Omental fat pad (tissue), 4 donors: ENCODE data around the gene PLXND1. TPM values are rescaled to one million over a fixed set of nuclear protein-coding genes. Genes with fewer than 3 reads are reported as not detected.

ENCODE experiments used
- ATAC-seq: fragments of 150-250 bp; one replicate; pipeline ENCODE4 v1.9.1; 2016; ENCODE audit warnings: mild to moderate bottlenecking, moderate library complexity; ENCODE audit not compliant: low FRiP score
- DNase-seq: peaks from one replicate; pipeline ENCODE4 v3.0.0-alpha.2; 2019; ENCODE audit warnings: low spot score
- total RNA-seq, 4 donors: library from RNA; depleted of rRNA; stranded (reverse); fragments of >200 nt; gene quantifications; one replicate each; pipeline ENCODE4 v1.1.0, GENCODE V29; 2016
- TF ChIP-seq, protein P1 (sequence below), 3 donors: fragments of 450-650 bp; IDR thresholded peaks; one replicate each; pipeline ENCODE4 v1.5.1; 2016 to 2017; ENCODE audit warnings: antibody characterized with exemption in 3 of 3, mild to moderate bottlenecking in 3 of 3, moderate library complexity in 2 of 3

Gene PLXND1
- total RNA-seq, 4 donors from 2014 or later: 82.7 to 364 (median 170) TPM

GRCh38 chr3:129527262-129527661 lies 79.2 kb downstream of the PLXND1 start:
- ATAC-seq: no peak

GRCh38 chr3:129526121-129526900 lies 80.2 kb downstream of the PLXND1 start:
- TF ChIP-seq, protein P1, sequence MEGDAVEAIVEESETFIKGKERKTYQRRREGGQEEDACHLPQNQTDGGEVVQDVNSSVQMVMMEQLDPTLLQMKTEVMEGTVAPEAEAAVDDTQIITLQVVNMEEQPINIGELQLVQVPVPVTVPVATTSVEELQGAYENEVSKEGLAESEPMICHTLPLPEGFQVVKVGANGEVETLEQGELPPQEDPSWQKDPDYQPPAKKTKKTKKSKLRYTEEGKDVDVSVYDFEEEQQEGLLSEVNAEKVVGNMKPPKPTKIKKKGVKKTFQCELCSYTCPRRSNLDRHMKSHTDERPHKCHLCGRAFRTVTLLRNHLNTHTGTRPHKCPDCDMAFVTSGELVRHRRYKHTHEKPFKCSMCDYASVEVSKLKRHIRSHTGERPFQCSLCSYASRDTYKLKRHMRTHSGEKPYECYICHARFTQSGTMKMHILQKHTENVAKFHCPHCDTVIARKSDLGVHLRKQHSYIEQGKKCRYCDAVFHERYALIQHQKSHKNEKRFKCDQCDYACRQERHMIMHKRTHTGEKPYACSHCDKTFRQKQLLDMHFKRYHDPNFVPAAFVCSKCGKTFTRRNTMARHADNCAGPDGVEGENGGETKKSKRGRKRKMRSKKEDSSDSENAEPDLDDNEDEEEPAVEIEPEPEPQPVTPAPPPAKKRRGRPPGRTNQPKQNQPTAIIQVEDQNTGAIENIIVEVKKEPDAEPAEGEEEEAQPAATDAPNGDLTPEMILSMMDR (IDR thresholded peaks at IDR 0.05): no peak
- ATAC-seq (no peak), DNase-seq (no peak)

More at GRCh38 chr3:129527262-129527661, 79.2 kb downstream of the PLXND1 start:
- no peak for DNase-seq
- TF ChIP-seq, protein P1 (IDR thresholded peaks at IDR 0.05): no peak

GRCh38 chr3:129525341-129525968 lies 81.0 kb downstream of the PLXND1 start:
- DNase-seq (no peak), ATAC-seq (no peak)

GRCh38 chr3:129524081-129524480 lies 82.4 kb downstream of the PLXND1 start:
- ATAC-seq (no peak), DNase-seq (no peak)
- TF ChIP-seq, protein P1 (IDR thresholded peaks at IDR 0.05): no peak

More at GRCh38 chr3:129525341-129525968, 81.0 kb downstream of the PLXND1 start:
- TF ChIP-seq, protein P1 (IDR thresholded peaks at IDR 0.05): no peak

DNA sequence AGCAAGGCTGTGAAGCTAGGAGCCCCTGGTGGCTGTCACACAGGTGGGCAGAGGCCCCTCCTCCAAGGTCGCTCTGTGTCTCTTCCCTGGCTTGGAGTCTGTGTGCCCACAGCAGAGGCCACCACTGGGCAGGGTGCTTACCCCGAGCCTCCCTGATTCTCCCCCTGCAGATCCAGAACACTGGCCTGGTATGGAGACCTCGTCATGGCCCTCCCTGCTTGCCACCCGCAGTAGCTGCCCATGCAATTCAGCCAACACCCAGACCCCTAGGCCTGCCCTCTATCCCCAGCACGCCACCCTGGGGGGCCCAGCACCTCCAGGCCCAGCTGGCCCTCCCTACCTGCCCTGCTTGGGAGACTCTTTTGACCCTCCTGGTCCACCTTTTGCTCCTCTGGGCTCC lies 83.5 kb downstream of the PLXND1 start:
- ATAC-seq (no peak), DNase-seq (no peak)
- TF ChIP-seq, protein P1 (IDR thresholded peaks at IDR 0.05): no peak

GRCh38 chr3:129521611-129522010 lies 84.9 kb downstream of the PLXND1 start:
- DNase-seq (no peak), ATAC-seq (no peak)
- TF ChIP-seq, protein P1 (IDR thresholded peaks at IDR 0.05): no peak
